HG03442 (cell line): ENCODE measurements around the gene RNASEH2B.

ENCODE experiments used
- ATAC-seq: cut with Tn5 transposase; IDR thresholded peaks from one replicate; pipeline ENCODE4 v1.9.1; 2021; ENCODE audit warnings: mild to moderate bottlenecking, moderate library complexity; ENCODE audit not compliant: unreplicated experiment

Gene RNASEH2B, protein sequence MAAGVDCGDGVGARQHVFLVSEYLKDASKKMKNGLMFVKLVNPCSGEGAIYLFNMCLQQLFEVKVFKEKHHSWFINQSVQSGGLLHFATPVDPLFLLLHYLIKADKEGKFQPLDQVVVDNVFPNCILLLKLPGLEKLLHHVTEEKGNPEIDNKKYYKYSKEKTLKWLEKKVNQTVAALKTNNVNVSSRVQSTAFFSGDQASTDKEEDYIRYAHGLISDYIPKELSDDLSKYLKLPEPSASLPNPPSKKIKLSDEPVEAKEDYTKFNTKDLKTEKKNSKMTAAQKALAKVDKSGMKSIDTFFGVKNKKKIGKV

DNA sequence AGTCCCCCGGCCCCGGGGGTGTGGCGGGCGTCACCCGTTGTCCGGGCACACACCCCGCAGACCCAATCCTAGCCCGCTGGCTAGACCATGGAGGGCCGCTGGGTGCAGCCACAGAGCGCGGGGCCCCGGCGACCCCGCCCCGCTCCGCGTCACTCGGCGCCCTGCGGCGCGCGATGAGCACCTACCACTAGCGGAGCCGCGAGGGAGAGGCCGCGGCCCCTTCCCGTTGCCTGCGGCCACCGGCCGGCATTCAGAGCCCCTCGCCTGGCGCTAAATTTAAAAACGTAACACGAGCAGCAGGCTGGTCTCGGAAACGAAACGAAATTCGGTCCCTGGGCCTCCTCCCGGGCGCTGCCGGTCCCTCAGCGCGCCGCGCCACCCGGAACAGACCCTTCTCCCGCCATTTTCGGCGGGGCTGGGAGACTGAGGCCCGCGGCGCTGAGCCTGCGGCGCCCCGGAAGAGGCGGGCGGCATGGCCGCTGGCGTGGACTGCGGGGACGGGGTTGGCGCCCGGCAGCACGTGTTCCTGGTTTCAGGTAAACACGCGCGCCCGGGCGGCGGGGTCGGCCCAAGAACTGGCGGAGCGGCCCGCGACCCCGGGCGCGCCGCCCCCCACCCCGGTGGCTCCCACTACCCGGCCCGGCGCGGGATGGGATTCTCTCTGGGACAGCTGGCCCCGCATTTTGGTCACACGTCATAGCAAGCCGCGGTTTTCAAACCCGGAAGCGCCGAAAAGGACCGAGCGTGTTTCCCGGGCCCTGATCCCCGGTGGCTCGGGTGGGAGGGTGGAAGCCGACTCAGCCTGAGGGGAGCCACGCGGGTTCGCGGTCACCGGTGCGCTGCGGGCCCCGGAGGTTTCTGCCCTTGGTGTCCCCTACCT lies at the start of gene RNASEH2B:
Gene RNASEH2B, plus strand, starts transcription at position 187 of the 880 bp plus-strand sequence. Its CDS starts 286 bp downstream, at position 473.
- peak; percentile 70 for ATAC-seq

DNA sequence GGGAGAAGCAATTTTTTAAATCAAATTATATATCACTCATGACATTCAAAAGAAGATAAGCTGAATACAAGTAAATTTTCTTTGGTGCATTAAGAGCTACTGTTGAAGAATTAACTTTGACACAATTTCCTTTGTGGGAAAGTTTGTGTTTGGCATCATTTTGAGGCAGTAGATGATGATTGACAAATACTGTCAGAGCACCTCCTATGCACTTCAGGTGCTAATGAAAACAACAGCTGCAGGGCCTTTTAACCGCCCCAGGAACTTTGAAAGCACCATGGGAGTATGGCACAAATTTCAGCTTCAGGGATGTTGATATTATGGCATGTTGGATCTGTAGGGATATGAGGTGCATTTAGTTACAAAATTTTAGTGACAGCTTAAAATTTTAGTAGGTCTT lies 45.1 kb upstream of the RNASEH2B start:
- ATAC-seq: no peak

DNA sequence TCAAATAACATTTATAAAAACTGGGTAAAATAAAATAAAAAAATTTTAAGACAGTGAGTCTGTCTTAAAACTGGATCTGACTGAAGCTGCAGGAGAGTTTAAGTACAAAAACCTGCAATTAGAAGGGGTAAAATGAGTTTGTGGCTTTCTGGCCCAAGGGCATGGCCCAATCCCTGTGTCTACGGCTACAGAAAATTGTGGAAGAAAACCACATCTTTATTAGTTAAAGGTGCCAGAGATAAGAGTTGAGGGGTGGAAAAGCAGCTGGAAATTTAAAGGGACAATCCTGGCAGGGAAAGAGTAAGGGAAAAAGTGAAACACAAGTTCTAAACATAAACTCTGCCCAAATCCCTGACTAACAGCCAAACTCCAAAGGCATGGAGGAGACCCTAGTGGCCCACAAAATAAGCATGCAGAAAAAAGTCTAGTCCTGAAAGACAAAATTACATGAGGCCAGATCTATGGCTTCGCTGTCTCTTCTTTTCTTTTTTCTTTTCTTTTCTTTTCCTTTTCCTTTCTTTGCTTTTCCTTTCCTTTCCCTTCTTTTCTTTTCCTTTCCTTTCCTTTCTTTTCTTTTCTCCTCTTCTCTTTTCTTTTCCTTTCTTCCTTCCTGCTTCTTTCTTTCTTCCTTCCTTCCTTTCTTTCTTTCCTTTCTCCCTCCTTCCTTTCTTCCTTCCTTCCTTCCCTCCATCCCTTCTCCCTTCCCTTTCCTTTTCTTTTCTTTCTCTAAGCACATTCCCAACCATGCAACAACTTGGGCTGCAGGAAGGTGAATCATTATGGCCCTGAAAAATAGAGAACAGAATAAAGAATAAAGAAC lies 42.6 kb upstream of the RNASEH2B start:
- ATAC-seq: no peak

DNA sequence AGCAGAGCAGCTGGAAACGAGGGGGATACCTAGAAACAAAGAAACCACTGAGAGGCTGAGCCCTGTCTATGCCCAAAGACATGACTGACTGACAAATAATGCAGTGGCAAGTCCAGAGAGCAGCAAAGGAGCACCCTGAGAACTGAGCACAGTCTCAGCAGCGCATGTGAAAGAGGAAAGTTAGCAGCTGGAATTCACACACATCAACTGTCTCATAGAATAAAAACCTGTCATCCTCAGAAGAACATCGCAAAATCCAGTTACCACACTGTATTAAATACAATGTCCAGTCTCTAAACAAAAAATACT lies 42.0 kb upstream of the RNASEH2B start:
- no peak for ATAC-seq

DNA sequence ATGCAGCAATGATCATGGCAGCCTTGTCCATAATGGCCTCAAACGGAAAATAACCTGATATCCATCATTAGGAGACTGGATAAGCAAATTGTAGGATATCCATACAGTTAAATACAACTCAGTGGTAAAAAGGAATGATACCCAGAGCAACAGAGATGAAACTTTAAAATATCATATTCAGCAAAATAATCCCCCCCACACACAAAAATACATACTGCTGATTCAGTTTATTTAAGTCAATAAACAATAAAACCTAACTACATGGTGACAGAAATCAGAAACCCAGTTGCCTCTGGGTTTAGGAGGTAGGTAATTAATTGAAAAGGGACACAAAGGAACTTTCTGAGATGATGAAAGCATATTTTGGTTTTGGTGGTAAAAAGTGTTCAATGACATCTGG lies 38.2 kb upstream of the RNASEH2B start:
- ATAC-seq: no peak

DNA sequence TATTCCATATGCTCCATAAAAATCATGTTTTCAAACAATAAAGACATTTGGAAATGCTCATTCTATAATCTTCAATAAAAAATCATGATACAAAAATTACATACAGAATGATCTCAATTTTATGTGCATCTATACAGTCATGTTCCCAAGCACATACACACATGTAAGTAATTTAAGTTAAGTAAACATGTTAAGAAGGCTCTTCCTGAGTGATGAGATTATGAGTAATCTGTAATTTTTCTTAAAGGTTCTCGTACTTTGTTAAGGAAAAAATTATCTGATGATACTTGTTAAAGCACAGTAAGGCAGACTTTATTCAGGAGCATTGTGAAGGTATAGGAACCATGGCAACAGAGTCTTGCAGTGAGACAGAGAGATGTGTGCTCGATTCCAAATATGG lies 36.1 kb upstream of the RNASEH2B start:
- no peak for ATAC-seq

DNA sequence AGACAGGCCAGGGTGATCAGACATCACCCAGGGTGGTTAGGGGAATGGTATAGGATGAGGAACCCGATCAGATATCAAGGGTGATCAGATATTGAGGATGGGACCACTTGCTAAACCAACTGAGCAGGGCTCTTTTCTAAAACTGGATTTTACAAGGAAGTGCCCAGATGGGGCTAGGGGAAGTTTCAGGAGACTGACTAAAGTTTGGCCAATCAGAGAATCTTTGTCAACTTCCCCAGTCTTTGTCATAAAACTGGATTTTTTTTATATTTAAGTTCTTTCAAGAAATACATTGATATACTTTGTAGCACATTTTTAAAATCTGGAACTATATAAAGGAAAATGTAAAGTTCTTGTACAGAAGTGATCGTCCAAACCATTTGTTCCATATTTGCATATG lies 35.6 kb upstream of the RNASEH2B start:
- ATAC-seq: no peak

DNA sequence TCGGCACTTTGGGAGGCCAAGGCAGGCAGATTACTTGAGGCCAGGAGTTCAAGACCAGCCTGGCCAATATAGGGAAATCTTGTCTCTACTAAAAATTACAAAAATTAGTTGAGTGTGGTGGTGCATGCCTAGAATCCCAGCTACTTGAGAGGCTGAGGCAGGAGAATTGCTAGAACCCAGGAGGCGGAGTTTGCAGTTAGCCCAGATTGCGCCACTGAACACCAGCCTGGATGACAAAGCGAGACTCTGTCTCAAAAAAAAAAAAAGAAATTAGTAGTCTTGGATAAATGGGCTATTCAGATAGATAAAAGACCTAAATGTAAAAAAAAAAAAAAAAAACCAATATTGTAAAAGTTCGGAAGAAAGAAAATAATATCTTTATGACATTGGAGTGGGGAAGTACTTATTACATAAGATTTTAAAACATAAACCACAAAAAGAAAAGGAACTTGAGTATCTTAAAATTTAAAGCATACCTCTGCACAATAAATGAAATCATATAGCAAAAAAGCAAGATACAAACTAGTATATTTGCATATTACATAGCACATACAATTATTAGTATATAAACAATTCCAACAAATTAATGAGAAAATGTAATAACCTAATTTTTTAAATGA lies 26.7 kb upstream of the RNASEH2B start:
- no peak for ATAC-seq

DNA sequence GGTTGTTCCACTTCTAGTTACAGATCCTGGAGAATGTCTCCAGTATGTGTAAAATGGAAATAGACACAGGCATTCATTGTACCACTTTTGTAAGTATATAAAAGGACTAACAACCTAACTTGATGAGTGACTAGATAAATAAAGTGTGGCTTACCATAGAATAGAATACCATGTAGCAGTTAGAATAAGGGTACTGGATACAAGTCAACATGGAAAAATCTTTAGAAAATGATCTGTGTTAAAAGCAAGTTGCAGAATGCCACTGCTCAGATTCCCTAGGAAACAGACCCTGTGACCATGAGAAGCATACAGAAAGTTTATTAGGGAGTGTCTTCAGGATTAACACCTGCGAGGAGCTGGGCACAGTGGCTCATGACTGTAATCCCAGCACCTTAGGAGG lies 25.9 kb upstream of the RNASEH2B start:
- ATAC-seq: no peak

DNA sequence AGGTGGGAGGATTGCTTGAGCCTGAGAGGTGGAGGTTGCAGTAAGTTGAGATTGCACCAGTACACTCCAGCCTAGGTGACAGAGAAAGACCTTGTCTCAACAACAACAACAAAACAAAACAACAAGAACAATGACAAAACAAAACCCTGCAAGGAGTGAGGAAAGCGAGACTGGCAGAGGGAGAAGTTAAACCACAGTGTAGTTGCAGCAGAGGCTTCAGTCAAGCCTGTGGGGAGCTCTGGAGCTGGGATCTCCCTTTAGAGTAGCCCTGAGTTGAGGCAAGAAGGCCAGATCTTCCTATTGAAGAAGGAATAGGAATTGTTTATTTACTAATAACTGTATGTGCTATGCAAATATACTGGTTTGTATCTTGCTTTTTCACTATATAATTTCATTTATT lies 25.3 kb upstream of the RNASEH2B start:
- no peak for ATAC-seq

DNA sequence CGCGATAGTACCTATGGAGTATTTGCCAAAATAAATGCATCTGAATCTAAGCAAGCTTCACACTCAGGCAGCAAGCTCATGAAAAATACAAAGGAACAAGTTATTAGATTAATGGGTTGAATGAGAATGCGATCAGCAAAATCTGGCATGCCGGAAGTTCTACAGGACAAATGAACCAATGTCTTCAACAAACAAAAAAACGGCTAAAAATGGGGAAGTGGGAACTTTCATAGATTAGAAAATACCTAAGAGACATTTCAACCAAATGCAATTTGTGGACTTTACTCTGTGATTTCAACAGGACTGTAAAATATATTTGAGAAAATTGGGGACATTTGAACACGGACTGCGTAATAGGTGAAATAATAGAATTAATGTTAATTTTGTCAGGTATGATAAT lies 22.4 kb upstream of the RNASEH2B start:
- ATAC-seq: no peak

DNA sequence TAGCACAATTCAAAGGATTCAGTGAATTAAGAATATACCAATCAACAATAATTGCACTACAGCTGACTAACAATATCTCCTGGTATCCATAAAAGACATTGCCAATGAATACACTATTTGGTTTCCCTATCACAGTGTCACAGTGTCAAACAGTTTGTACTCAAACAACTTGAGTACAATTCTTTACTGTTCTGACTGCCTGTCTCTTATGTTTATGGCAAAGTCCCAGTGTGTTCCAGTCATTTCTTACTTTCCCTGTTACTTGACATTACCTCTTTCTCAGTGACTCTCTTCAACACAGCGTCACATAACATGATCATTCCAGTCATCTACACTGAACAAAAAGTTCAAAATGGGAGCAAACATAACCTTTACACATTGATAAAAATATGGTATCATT lies 21.2 kb upstream of the RNASEH2B start:
- no peak for ATAC-seq

DNA sequence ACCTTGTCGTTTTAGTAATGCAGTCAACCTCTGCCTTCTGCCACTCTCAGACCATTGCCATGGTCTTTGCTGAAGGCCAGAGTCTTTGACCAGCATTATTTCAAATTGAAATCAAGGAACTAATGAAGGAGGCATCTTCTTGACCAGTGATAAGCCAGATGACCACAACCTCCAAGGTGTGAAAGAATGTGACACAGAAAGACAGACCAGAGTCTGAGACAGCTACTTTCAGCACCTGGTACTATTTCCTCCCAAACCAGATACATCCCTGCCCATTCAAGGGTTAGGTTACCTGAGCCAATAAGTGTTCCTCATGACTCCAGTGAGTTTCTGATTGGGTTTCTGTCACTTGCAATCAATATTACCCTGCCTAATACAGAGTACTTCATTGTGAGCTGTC lies 20.3 kb upstream of the RNASEH2B start:
- no peak for ATAC-seq

DNA sequence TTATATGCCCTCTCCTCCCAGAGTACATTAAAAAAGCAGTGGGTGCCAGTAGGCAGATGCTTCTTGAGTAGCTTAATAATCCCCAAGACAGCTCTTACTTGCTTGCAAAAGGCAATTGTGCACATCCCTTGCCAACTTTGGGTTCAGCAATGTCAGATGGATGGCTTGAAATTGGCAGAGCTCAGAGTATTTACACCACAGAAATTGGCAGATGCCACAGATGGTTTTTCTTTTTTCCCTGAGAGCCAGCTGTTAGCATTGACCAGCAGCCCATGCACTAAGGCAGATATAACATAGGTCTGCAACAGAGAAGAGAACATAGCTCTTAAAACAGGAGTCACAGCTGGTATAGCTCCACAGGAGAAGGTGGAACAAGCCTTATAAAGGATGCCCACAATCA lies 18.4 kb upstream of the RNASEH2B start:
- ATAC-seq: no peak

DNA sequence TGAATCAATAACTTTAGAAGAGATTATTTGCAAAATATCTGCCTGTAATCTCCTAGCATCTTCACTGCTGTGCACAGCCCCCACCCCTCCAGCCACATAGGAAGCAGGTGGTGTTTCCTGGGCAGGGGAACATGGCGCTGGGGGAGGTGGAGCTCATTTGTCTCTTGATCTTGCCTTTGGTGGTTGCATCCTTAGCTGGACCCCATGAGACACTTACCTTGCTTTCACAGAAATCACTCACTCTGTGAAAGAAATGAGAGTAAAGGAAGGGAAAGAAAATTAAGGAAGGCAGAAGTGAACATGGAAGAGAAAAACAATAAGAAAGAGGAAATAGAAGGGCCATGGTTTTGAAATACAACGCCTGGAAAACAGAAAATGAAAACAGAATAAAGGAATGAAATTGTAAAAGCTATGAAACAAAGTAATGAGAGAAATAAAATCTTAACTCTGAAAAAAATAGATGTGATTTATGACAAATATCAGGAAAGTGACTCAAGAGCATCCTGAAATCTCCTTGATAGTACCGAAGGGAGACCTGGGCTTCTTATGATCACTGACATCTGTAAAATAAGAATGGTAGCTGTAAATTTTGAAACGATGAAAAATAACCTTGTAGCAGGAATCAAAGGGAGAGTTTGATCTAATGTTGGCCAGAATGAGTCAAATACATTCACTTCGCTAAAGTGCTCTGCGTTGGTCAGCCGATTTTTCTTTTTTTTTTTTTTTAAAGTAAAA lies 17.2 kb upstream of the RNASEH2B start:
- ATAC-seq: no peak

DNA sequence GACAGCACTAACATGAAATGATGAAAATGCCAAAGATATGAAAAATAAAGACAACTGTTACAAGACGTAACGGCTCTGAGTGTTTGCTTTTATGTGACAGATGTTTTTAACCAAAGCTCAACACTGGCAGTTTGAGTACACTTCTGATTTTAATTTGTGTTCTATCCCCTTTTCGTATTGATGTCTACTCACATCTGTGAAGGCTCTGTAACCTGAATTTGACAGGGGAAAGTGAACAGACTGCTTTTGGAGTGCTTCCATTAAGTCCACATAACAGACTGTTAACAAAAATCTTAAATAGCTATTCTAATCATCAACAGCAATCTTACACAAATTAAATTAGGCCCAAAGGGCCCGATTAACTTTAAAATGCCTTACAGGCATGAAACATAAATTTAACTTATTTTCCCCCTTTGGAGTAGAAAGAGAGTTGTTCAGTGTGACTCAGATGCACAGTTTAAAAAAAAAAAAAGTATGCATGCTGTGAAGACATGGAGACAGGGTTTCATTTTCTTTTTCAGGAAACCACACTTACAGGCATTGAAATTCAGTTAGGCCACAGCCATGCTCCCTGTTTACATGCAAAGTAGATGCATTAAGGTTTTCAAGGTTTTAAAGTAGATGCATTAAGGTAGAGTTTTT lies 16.3 kb upstream of the RNASEH2B start:
- ATAC-seq: peak; percentile 75

DNA sequence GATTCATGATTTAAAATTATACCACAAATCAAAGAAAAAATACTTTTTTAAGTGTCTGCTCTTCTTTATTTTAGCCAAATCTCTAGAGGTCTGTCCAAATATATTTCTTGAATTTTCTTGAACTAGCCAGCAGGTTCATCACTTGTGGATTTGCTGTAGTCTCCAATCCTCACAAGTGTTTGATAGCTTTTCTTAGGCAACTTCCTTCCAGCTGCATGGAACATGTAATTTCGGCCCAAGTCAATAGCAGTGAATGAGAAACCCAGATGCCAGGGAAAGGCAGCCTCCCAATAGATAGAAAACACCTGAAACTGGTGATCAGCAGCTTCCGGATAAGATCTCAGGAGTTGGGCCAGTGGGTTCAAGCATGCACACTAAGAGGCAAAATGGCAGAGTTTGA lies 15.6 kb upstream of the RNASEH2B start:
- ATAC-seq: no peak

DNA sequence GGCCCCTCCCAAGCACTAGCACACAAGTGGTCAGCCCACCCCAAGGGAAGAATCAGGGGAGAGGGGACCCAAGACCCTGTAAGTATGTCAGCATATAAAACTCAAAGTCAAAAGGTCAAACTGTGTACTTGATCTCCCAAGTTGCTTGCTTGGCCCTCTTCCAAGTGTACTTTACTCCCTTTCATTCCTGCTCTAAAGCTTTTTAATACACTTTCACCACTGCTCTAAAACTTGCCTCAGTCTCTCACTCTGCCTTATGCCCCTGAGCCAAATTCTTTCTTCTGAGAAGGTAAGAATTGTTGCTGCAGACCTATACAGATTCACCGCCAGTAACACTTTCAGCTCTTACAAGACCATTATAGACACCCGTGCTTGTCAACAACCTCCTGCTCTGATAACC lies 15.1 kb upstream of the RNASEH2B start:
- no peak for ATAC-seq

DNA sequence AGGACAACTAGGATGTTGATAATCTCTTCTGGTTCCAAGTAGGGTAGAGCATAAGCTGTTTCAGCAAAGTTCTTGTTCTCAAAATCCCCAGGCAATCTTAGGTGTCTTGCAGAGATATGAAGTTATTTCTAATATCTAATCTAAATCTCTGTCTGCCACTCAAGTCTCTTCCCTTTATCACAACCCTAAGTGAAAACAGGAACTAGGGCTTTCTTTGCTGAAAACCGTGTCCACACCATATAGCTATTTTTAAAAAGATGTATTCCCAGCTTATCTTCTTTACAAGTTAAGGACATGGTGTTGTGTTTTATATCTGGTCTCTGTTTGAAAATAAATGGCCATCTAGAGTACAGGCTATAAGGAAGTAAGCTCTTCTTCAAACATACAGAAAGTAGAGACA lies 11.3 kb upstream of the RNASEH2B start:
- no peak for ATAC-seq

DNA sequence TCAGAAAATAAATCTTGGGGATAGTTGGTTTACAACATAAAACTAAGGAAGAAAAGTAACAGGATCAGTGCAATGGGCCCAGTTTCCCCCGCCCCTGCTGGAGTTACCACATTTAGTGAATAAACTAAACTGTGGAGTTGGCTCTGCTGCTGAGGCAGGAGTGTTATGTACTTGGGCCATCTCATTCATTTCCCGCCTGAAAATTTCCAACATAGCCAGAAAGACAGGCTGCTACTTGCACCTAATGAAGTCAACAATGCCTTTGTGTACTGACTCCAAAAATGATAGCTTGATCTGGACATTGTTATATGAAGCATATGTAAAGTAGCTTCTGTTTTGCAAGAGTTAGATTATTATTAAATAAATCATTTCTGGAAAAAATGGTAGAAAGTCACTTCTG lies 7.9 kb upstream of the RNASEH2B start:
- ATAC-seq: no peak
